H1 (cell line): ENCODE results near the gene SMIM24. TPM values are rescaled to one million over a fixed set of nuclear protein-coding genes. Genes with fewer than 3 reads are reported as not detected.

ENCODE experiments used
- CHD7 ChIP-seq: fragments of 300-600 bp; sonication (generic); IDR thresholded peaks from 2 replicates; pipeline ENCODE4 v1.7.1; 2012; ENCODE audit warnings: low read length, moderate library complexity, mild to moderate bottlenecking, inconsistent platforms; ENCODE audit not compliant: insufficient replicate concordance
- polyA plus RNA-seq, 7 experiments: library from polyadenylated mRNA; depleted of rRNA in 3 of 7; stranded (reverse) in 5 of 7; unstranded in 2 of 7; fragments of >200 nt in 5 of 7; fragments of 200-250 nt in 2 of 7; gene quantifications; 1 replicate in 5 of 7; 2 replicates in 1 of 7; 4 replicates in 1 of 7; pipeline versions ENCODE4 v1.2.1 to v1.2.3, GENCODE V29; 2011 to 2013; ENCODE audit warnings: missing spikeins in 2 of 7, mixed read lengths in 2 of 7
- total RNA-seq: library from RNA; stranded (reverse); fragmentation: NEBNext Ultra II Directional; extraction: Animal tissue kit (Norgen Biotek cat#: 25700); gene quantifications from 2 replicates; pipeline ENCODE4 v1.2.1, GENCODE V29; 2021

Gene SMIM24
- total and polyA plus RNA-seq, 2 of the 8 experiments (the other 6 are each of a cell fraction or from before 2014, with no cell fraction given), result 3.8 to 4.5 TPM

GRCh38 chr19:3524078-3524842, 43.9 kb upstream of the SMIM24 start (continued):
- TF ChIP-seq CHD7, result no peak
